ENCODE data around the gene NQO1.

GRCh38 chr16:69771651-69771967 is 45.2 kb upstream of the NQO1 start:
- TF ChIP-seq XRCC5 (optimal IDR thresholded peaks at IDR 0.05; ENCODE audit: low read length) (no peak), KAT2B (IDR thresholded peaks at IDR 0.05; ENCODE audit: borderline replicate concordance, low read depth, low read length) (no peak), ELF4 (CRISPR knock-in tag; IDR thresholded peaks at IDR 0.05; ENCODE audit: borderline replicate concordance) (no peak), STAG1 (CRISPR knock-in tag; IDR thresholded peaks at IDR 0.05) (no peak), ATAD3A (CRISPR knock-in tag; IDR thresholded peaks at IDR 0.05) (no peak), HNRNPH1 (optimal IDR thresholded peaks at IDR 0.05; ENCODE audit: low read depth, low read length) (no peak), SIX1 (CRISPR knock-in tag; IDR thresholded peaks at IDR 0.05; ENCODE audit: borderline replicate concordance) (no peak), ZNF331 (CRISPR knock-in tag; IDR thresholded peaks at IDR 0.05) (no peak), ZBTB1 (CRISPR knock-in tag; IDR thresholded peaks at IDR 0.05; ENCODE audit: borderline replicate concordance) (no peak), CTCF (CRISPR knock-in tag; IDR thresholded peaks at IDR 0.05) (no peak), ZNF451 (CRISPR knock-in tag; IDR thresholded peaks at IDR 0.05) (no peak), FOXP4 (CRISPR knock-in tag; IDR thresholded peaks at IDR 0.05) (peak; percentile 69; the same call in 1 of the 2 replicates)

Measured in HepG2 (cell line).